GM21390 (cell line): Measurements from ENCODE around the gene PRDM5.
"Not testable (repeated sequence)": the region's sequence is repeated elsewhere in the genome, so short reads cannot be mapped to it uniquely, and the experiment has no call there.

Experiments
- ATAC-seq: cut with Tn5 transposase; IDR thresholded peaks from one replicate; pipeline ENCODE4 v1.9.1; 2021; ENCODE audit not compliant: unreplicated experiment

The PRDM5 gene

GRCh38 chr4:120664851-120665250 is 257.7 kb downstream of the PRDM5 start:
- ATAC-seq: no peak

GRCh38 chr4:120659616-120660170 is 262.8 kb downstream of the PRDM5 start:
- no peak for ATAC-seq

- ATAC-seq: no peak
Measured at GRCh38 chr4:120658772-120659171, 263.8 kb downstream of the PRDM5 start.

GRCh38 chr4:120653804-120654573 is 268.5 kb downstream of the PRDM5 start:
- ATAC-seq: no peak

GRCh38 chr4:120648336-120648735 is 274.2 kb downstream of the PRDM5 start:
- not testable (repeated sequence) for ATAC-seq
